Measurements from ENCODE around the gene GPR137. TPM values are rescaled to one million over a fixed set of nuclear protein-coding genes. Genes with fewer than 3 reads are reported as not detected.

Gene GPR137
- total RNA-seq, 1 experiment from 2014 or later, result 33.3 TPM

- Mint-ChIP-seq H3K27ac (ENCODE audit: unreplicated experiment) (no peak overlapping the region), H3K9me3 (ENCODE audit: low read depth, unreplicated experiment) (no peaks in the 10 kb centered on the region), H3K4me1 (ENCODE audit: low read depth, unreplicated experiment) (peaks cover 12% of the 10 kb centered on the region), H3K4me3 (ENCODE audit: low read depth, unreplicated experiment) (no peak overlapping the region), H3K27me3 (ENCODE audit: unreplicated experiment) (no peaks in the 10 kb centered on the region), H3K36me3 (ENCODE audit: insufficient read depth, unreplicated experiment) (peaks cover 26% of the 10 kb centered on the region)
- no peak for TF ChIP-seq CTCF (IDR thresholded peaks at IDR 0.05; ENCODE audit: unreplicated experiment)
- CTCF ChIA-PET, result no interaction called here
- no peak for DNase-seq
- BruUV-seq (replicated peaks), result no TSS peak
- intact Hi-C loops (cut with micrococcal nuclease; ENCODE audit: unreplicated experiment), result no loop called here
These were observed 7.0 kb upstream of the GPR137 start for GRCh38 chr11:64278576-64279190.

GRCh38 chr11:64281957-64282770, 3.5 kb upstream of the GPR137 start:
- no peak overlapping the region for H3K27ac Mint-ChIP-seq (ENCODE audit: unreplicated experiment)
- no peaks in the 10 kb centered on the region for H3K27me3 Mint-ChIP-seq (ENCODE audit: unreplicated experiment)
- no peak for TF ChIP-seq CTCF (IDR thresholded peaks at IDR 0.05; ENCODE audit: unreplicated experiment)
- H3K36me3 Mint-ChIP-seq (ENCODE audit: insufficient read depth, unreplicated experiment), result peaks cover 41% of the 10 kb centered on the region
- peaks cover 22% of the 10 kb centered on the region for H3K4me1 Mint-ChIP-seq (ENCODE audit: low read depth, unreplicated experiment)
- no TSS peak for BruUV-seq (replicated peaks)
- DNase-seq, result no peak
- H3K9me3 Mint-ChIP-seq (ENCODE audit: low read depth, unreplicated experiment), result no peaks in the 10 kb centered on the region
- CTCF ChIA-PET, result interaction anchor here (0.5 kb wide), 1 partner anchor 78 kb away, joined by 3 read pairs; no protein-coding TSS in a partner anchor
- H3K4me3 Mint-ChIP-seq (ENCODE audit: low read depth, unreplicated experiment), result no peak overlapping the region
- intact Hi-C loops (cut with micrococcal nuclease; ENCODE audit: unreplicated experiment), result no loop called here

GRCh38 chr11:64283092-64283491, 2.6 kb upstream of the GPR137 start:
- no peak overlapping the region for H3K27ac Mint-ChIP-seq (ENCODE audit: unreplicated experiment)
- CTCF ChIA-PET, result no interaction called here

More at GRCh38 chr11:64283092-64283491, 2.6 kb upstream of the GPR137 start:
- no peaks in the 10 kb centered on the region for H3K27me3 Mint-ChIP-seq (ENCODE audit: unreplicated experiment)
- TF ChIP-seq CTCF (IDR thresholded peaks at IDR 0.05; ENCODE audit: unreplicated experiment), result no peak
- no peak overlapping the region for H3K4me3 Mint-ChIP-seq (ENCODE audit: low read depth, unreplicated experiment)
- no peak for DNase-seq
- intact Hi-C loops (cut with micrococcal nuclease; ENCODE audit: unreplicated experiment), result no loop called here
- H3K36me3 Mint-ChIP-seq (ENCODE audit: insufficient read depth, unreplicated experiment), result peaks cover 45% of the 10 kb centered on the region
- no peaks in the 10 kb centered on the region for H3K9me3 Mint-ChIP-seq (ENCODE audit: low read depth, unreplicated experiment)
- peaks cover 22% of the 10 kb centered on the region for H3K4me1 Mint-ChIP-seq (ENCODE audit: low read depth, unreplicated experiment)
- no TSS peak for BruUV-seq (replicated peaks)
